ENCODE measurements around the gene GET4. TPM values are rescaled to one million over a fixed set of nuclear protein-coding genes. Genes with fewer than 3 reads are reported as not detected.

Gene GET4
- total RNA-seq, 1 experiment from 2014 or later: 16.2 TPM

- no peaks in the 10 kb centered on the region for H3K9me3 ChIP-seq (ENCODE audit: low read length)
- 0 out of 2 replicates have a peak, but pooled peaks cover 3% of the 10 kb centered on the region for H4K20me1 ChIP-seq (ENCODE audit: insufficient read depth, low read depth, low read length)
- H3K4me1 ChIP-seq (ENCODE audit: low read length): no peaks in the 10 kb centered on the region
- no peak for DNase-seq
- H3K9ac ChIP-seq (ENCODE audit: low read length): no peak overlapping the region
- H3K4me2 ChIP-seq (ENCODE audit: low read depth, low read length, poor library complexity, severe bottlenecking): no peak overlapping the region
- H3K27me3 ChIP-seq (ENCODE audit: low read length): no peaks in the 10 kb centered on the region
- H3K4me3 ChIP-seq (ENCODE audit: low read length): no peak overlapping the region
- H3K9me2 ChIP-seq (replicated peaks; ENCODE audit: insufficient read depth, low read length): no peaks in the 10 kb centered on the region
- peaks cover 2% of the 10 kb centered on the region for H3K36me3 ChIP-seq (ENCODE audit: insufficient read depth, low read length)
- no peak overlapping the region for H2AFZ ChIP-seq (ENCODE audit: low read length)
- H3K79me2 ChIP-seq (ENCODE audit: low read length): no peaks in the 10 kb centered on the region
- no peak overlapping the region for H3K27ac ChIP-seq (ENCODE audit: low read length)
Observed at GRCh38 chr7:894164-894867, 18.0 kb downstream of the GET4 start.

GRCh38 chr7:894927-895450 is 18.6 kb downstream of the GET4 start:
- no peak for DNase-seq
- H2AFZ ChIP-seq (ENCODE audit: low read length): no peak overlapping the region
- 0 out of 2 replicates have a peak, but pooled peaks cover 3% of the 10 kb centered on the region for H4K20me1 ChIP-seq (ENCODE audit: insufficient read depth, low read depth, low read length)
- no peak overlapping the region for H3K4me3 ChIP-seq (ENCODE audit: low read length)
- no peaks in the 10 kb centered on the region for H3K4me1 ChIP-seq (ENCODE audit: low read length)
- no peaks in the 10 kb centered on the region for H3K27me3 ChIP-seq (ENCODE audit: low read length)
- H3K4me2 ChIP-seq (ENCODE audit: low read depth, low read length, poor library complexity, severe bottlenecking): no peak overlapping the region
- no peaks in the 10 kb centered on the region for H3K9me2 ChIP-seq (replicated peaks; ENCODE audit: insufficient read depth, low read length)
- no peak overlapping the region for H3K27ac ChIP-seq (ENCODE audit: low read length)
- H3K9me3 ChIP-seq (ENCODE audit: low read length): no peaks in the 10 kb centered on the region
- H3K36me3 ChIP-seq (ENCODE audit: insufficient read depth, low read length): peaks cover 2% of the 10 kb centered on the region
- no peaks in the 10 kb centered on the region for H3K79me2 ChIP-seq (ENCODE audit: low read length)
- no peak overlapping the region for H3K9ac ChIP-seq (ENCODE audit: low read length)

GRCh38 chr7:895451-896052 is 19.2 kb downstream of the GET4 start:
- Histone ChIP-seq H3K9ac (ENCODE audit: low read length) (no peak overlapping the region), H3K9me3 (ENCODE audit: low read length) (no peaks in the 10 kb centered on the region), H3K4me3 (ENCODE audit: low read length) (no peak overlapping the region), H3K4me2 (ENCODE audit: low read depth, low read length, poor library complexity, severe bottlenecking) (no peak overlapping the region), H3K4me1 (ENCODE audit: low read length) (no peaks in the 10 kb centered on the region), H4K20me1 (ENCODE audit: insufficient read depth, low read depth, low read length) (0 out of 2 replicates have a peak, but pooled peaks cover 3% of the 10 kb centered on the region), H3K9me2 (replicated peaks; ENCODE audit: insufficient read depth, low read length) (no peaks in the 10 kb centered on the region), H3K27me3 (ENCODE audit: low read length) (no peaks in the 10 kb centered on the region), H3K79me2 (ENCODE audit: low read length) (no peaks in the 10 kb centered on the region), H3K27ac (ENCODE audit: low read length) (no peak overlapping the region), H3K36me3 (ENCODE audit: insufficient read depth, low read length) (peaks cover 2% of the 10 kb centered on the region), H2AFZ (ENCODE audit: low read length) (no peak overlapping the region)
- no peak for DNase-seq

- Histone ChIP-seq H4K20me1 (ENCODE audit: insufficient read depth, low read depth, low read length) (peaks cover 8% of the 10 kb centered on the region; the same call in 1 of the 2 replicates), H3K4me3 (ENCODE audit: low read length) (no peak overlapping the region), H3K4me2 (ENCODE audit: low read depth, low read length, poor library complexity, severe bottlenecking) (no peak overlapping the region), H3K79me2 (ENCODE audit: low read length) (no peaks in the 10 kb centered on the region), H3K27ac (ENCODE audit: low read length) (no peak overlapping the region), H3K4me1 (ENCODE audit: low read length) (no peaks in the 10 kb centered on the region), H3K9ac (ENCODE audit: low read length) (no peak overlapping the region), H3K9me2 (replicated peaks; ENCODE audit: insufficient read depth, low read length) (no peaks in the 10 kb centered on the region), H3K36me3 (ENCODE audit: insufficient read depth, low read length) (peaks cover 2% of the 10 kb centered on the region; the same call in 1 of the 2 replicates), H3K9me3 (ENCODE audit: low read length) (no peaks in the 10 kb centered on the region), H2AFZ (ENCODE audit: low read length) (no peak overlapping the region), H3K27me3 (ENCODE audit: low read length) (no peaks in the 10 kb centered on the region)
- DNase-seq: no peak
Observed at GRCh38 chr7:896346-897075, 20.2 kb downstream of the GET4 start.

GRCh38 chr7:897086-897485 is 20.7 kb downstream of the GET4 start:
- no peak overlapping the region for H2AFZ ChIP-seq (ENCODE audit: low read length)
- no peaks in the 10 kb centered on the region for H3K9me3 ChIP-seq (ENCODE audit: low read length)
- no peak for DNase-seq
- H3K36me3 ChIP-seq (ENCODE audit: insufficient read depth, low read length): peaks cover 2% of the 10 kb centered on the region; the same call in 1 of the 2 replicates
- H4K20me1 ChIP-seq (ENCODE audit: insufficient read depth, low read depth, low read length): peaks cover 8% of the 10 kb centered on the region; the same call in 1 of the 2 replicates
- no peak overlapping the region for H3K27ac ChIP-seq (ENCODE audit: low read length)
- H3K4me3 ChIP-seq (ENCODE audit: low read length): no peak overlapping the region
- H3K9ac ChIP-seq (ENCODE audit: low read length): no peak overlapping the region
- no peaks in the 10 kb centered on the region for H3K4me1 ChIP-seq (ENCODE audit: low read length)
- H3K27me3 ChIP-seq (ENCODE audit: low read length): no peaks in the 10 kb centered on the region
- no peaks in the 10 kb centered on the region for H3K9me2 ChIP-seq (replicated peaks; ENCODE audit: insufficient read depth, low read length)
- H3K79me2 ChIP-seq (ENCODE audit: low read length): no peaks in the 10 kb centered on the region
- H3K4me2 ChIP-seq (ENCODE audit: low read depth, low read length, poor library complexity, severe bottlenecking): no peak overlapping the region

- Histone ChIP-seq H2AFZ (ENCODE audit: low read length) (no peak overlapping the region), H3K36me3 (ENCODE audit: insufficient read depth, low read length) (peaks cover under 1% of the 10 kb centered on the region; the same call in 1 of the 2 replicates), H3K4me3 (ENCODE audit: low read length) (no peak overlapping the region), H3K79me2 (ENCODE audit: low read length) (no peaks in the 10 kb centered on the region), H3K4me1 (ENCODE audit: low read length) (no peaks in the 10 kb centered on the region), H3K27me3 (ENCODE audit: low read length) (no peaks in the 10 kb centered on the region), H3K27ac (ENCODE audit: low read length) (no peak overlapping the region), H3K9me2 (replicated peaks; ENCODE audit: insufficient read depth, low read length) (no peaks in the 10 kb centered on the region), H3K4me2 (ENCODE audit: low read depth, low read length, poor library complexity, severe bottlenecking) (no peak overlapping the region), H3K9me3 (ENCODE audit: low read length) (no peaks in the 10 kb centered on the region), H4K20me1 (ENCODE audit: insufficient read depth, low read depth, low read length) (peaks cover 5% of the 10 kb centered on the region; the same call in 1 of the 2 replicates), H3K9ac (ENCODE audit: low read length) (no peak overlapping the region)
- no peak for DNase-seq
Observed at GRCh38 chr7:897771-898376, 21.5 kb downstream of the GET4 start.

- no peak for DNase-seq
- H3K9me3 ChIP-seq (ENCODE audit: low read length): no peaks in the 10 kb centered on the region
- H2AFZ ChIP-seq (ENCODE audit: low read length): no peak overlapping the region
- peaks cover 5% of the 10 kb centered on the region; the same call in 1 of the 2 replicates for H4K20me1 ChIP-seq (ENCODE audit: insufficient read depth, low read depth, low read length)
- no peaks in the 10 kb centered on the region for H3K4me1 ChIP-seq (ENCODE audit: low read length)
- no peak overlapping the region for H3K27ac ChIP-seq (ENCODE audit: low read length)
- no peak overlapping the region for H3K4me2 ChIP-seq (ENCODE audit: low read depth, low read length, poor library complexity, severe bottlenecking)
- H3K4me3 ChIP-seq (ENCODE audit: low read length): no peak overlapping the region
- H3K9ac ChIP-seq (ENCODE audit: low read length): no peak overlapping the region
- no peaks in the 10 kb centered on the region; the same call in 1 of the 2 replicates for H3K36me3 ChIP-seq (ENCODE audit: insufficient read depth, low read length)
- H3K9me2 ChIP-seq (replicated peaks; ENCODE audit: insufficient read depth, low read length): no peaks in the 10 kb centered on the region
- no peaks in the 10 kb centered on the region for H3K79me2 ChIP-seq (ENCODE audit: low read length)
- H3K27me3 ChIP-seq (ENCODE audit: low read length): no peaks in the 10 kb centered on the region
Observed at GRCh38 chr7:898460-898854, 22.1 kb downstream of the GET4 start.

Data from Karpas-422 (cell line).